GM12878 (cell line): ENCODE data around the gene PPP1R14B. TPM values are rescaled to one million over a fixed set of nuclear protein-coding genes. Genes with fewer than 3 reads are reported as not detected.

Experiments used
- ATAC-seq: fragments of 200-7000 bp; cut with Tn5 transposase; 3 replicates; pipeline ENCODE4 v1.9.1; 2020; ENCODE audit warnings: mild to moderate bottlenecking, moderate library complexity
- BruUV-seq: library from RNA; stranded (reverse); fragments of 400-500 nt; replicated peaks from 2 replicates; lab custom pipeline; 2021; lab: Mats Ljungman, UMichigan
- CTCF ChIA-PET: fragments of 300-600 bp; sonication (Branson Sonifier 250); formaldehyde crosslinking; extraction: SDS; loops from one replicate; lab custom pipeline; 2021; ENCODE audit warnings: inconsistent platforms; lab: Yijun Ruan, JAX
- POLR2A ChIA-PET: fragments of 350-600 bp; formaldehyde crosslinking; extraction: SDS; loops from one replicate; lab custom pipeline; 2021; ENCODE audit warnings: inconsistent platforms; lab: Charles Lee
- RAD21 ChIA-PET: fragments of 300-600 bp; sonication (Branson Sonifier 250); formaldehyde crosslinking; loops from one replicate; lab custom pipeline; 2023; ENCODE audit warnings: antibody characterized with exemption; ENCODE audit not compliant: unreplicated experiment; lab: Charles Lee
- SMC1A ChIA-PET: fragments of 300-600 bp; sonication (Branson Sonifier 250); formaldehyde crosslinking; loops from one replicate; lab custom pipeline; 2023; ENCODE audit not compliant: unreplicated experiment, uncharacterized antibody; lab: Charles Lee
- DNase-seq: peaks from one replicate; pipeline ENCODE4 v3.0.0-alpha.2; 2011; ENCODE audit warnings: low read depth, low spot score
- FAIRE-seq: peaks from 3 replicates; lab custom pipeline; 2011; peaks lifted over from hg19 to GRCh38; lab: Jason Lieb, UNC
- H2AFZ ChIP-seq: 2 replicates; pipeline ENCODE4 v1.6.0; 2011; ENCODE audit warnings: low read depth, low read length, control low read depth; ENCODE audit not compliant: control insufficient read depth
- H3K27ac ChIP-seq: 2 replicates; pipeline ENCODE4 v1.5.1; 2011; ENCODE audit warnings: control low read depth; ENCODE audit not compliant: control insufficient read depth, insufficient read depth
- H3K27me3 ChIP-seq, 2 experiments: replicated peaks in 1 of 2; 2 replicates each; pipeline versions ENCODE4 v1.6.0 to v1.6.1; 2011; ENCODE audit warnings: low read length in 1 of 2; ENCODE audit not compliant: control insufficient read depth in 2 of 2, insufficient read depth in 2 of 2
- H3K36me3 ChIP-seq, 2 experiments: 2 replicates each; pipeline ENCODE4 v1.5.1; 2011; ENCODE audit warnings: low read length in 1 of 2; ENCODE audit not compliant: control insufficient read depth in 2 of 2, insufficient read depth in 2 of 2
- H3K4me1 ChIP-seq: 2 replicates; pipeline ENCODE4 v1.6.1; 2011; ENCODE audit warnings: mild to moderate bottlenecking, low read length, moderate library complexity, mixed read lengths; ENCODE audit not compliant: control insufficient read depth, insufficient read depth
- H3K4me2 ChIP-seq: 2 replicates; pipeline ENCODE4 v1.6.0; 2011; ENCODE audit warnings: control low read depth; ENCODE audit not compliant: control insufficient read depth, insufficient read depth
- H3K4me3 ChIP-seq: fragments of 200-600 bp; sonication (generic); 2 replicates; pipeline ENCODE4 v1.5.1; 2016
- H3K79me2 ChIP-seq: 2 replicates; pipeline ENCODE4 v1.6.0; 2011; ENCODE audit warnings: low read length; ENCODE audit not compliant: control insufficient read depth, insufficient read depth
- H3K9ac ChIP-seq: 2 replicates; pipeline ENCODE4 v1.8.0; 2011; ENCODE audit warnings: low read length, control low read depth, mixed read lengths; ENCODE audit not compliant: control insufficient read depth, insufficient read depth
- H3K9me3 ChIP-seq: replicated peaks from 3 replicates; pipeline ENCODE4 v1.5.1; 2011; ENCODE audit warnings: mild to moderate bottlenecking, low read length; ENCODE audit not compliant: control insufficient read depth, insufficient read depth
- H4K20me1 ChIP-seq: 2 replicates; pipeline ENCODE4 v1.6.0; 2011; ENCODE audit not compliant: control insufficient read depth, insufficient read depth
- HDGF ChIP-seq: fragments of 450-650 bp; IDR thresholded peaks from 2 replicates; pipeline ENCODE4 v1.6.1; 2016; ENCODE audit warnings: antibody characterized with exemption
- POLR2A ChIP-seq: IDR thresholded peaks from 2 replicates; pipeline ENCODE4 v1.6.1; 2011; ENCODE audit warnings: low read depth, mild to moderate bottlenecking, low read length
- WGBS: methylation state at CpG from one replicate; pipeline ENCODE4 v1.1.6; 2016; ENCODE audit warnings: low lambda C conversion rate; ENCODE audit not compliant: insufficient replicate concordance, insufficient coverage; ENCODE audit errors: missing lambda C conversion rate; 5-methylcytosine and 5-hydroxymethylcytosine counted together
- in situ Hi-C: fragments of 300-500 bp; cut with MboI; formaldehyde crosslinking; loops from 9 replicates; pipeline ENCODE4 v1.14.3; 2018; ENCODE audit warnings: mixed read lengths
- intact Hi-C: fragments of 100-400 bp; cut with micrococcal nuclease; formaldehyde crosslinking; loops from one replicate; pipeline ENCODE4 v1.14.2; 2022; ENCODE audit not compliant: unreplicated experiment
- polyA plus RNA-seq, 11 experiments: library from polyadenylated mRNA; depleted of rRNA in 4 of 11; unstranded in 6 of 11; stranded (reverse) in 5 of 11; fragments of >200 nt; fragmentation: Nextera tagmentation in 4 of 11; fragmentation: Illumina TruSeq in 1 of 11; extraction: Ambion mirVana in 4 of 11; extraction: Trizol in 1 of 11; gene quantifications; 1 replicate in 1 of 11; 2 replicates in 10 of 11; pipeline versions ENCODE4 v1.2.1 to v1.2.3, GENCODE V29; 2011 to 2016; ENCODE audit warnings: inconsistent platforms in 2 of 11, missing spikeins in 2 of 11, low read depth in 1 of 11
- total RNA-seq, 4 experiments: library from RNA; depleted of rRNA in 3 of 4; stranded (reverse); fragments of >200 nt in 3 of 4; fragmentation: Illumina TruSeq in 1 of 4; extraction: Trizol in 1 of 4; gene quantifications; 2 replicates each; pipeline versions ENCODE4 v1.2.1 to v1.2.3, GENCODE V29; 2013 to 2021
- TF ChIP-seq, protein P1 (sequence below): IDR thresholded peaks from 2 replicates; pipeline ENCODE4 v1.6.1; 2011; ENCODE audit warnings: borderline replicate concordance, low read depth, mild to moderate bottlenecking, moderate library complexity, mixed read lengths, low read length; ENCODE audit not compliant: insufficient read depth; ENCODE audit errors: extremely low read length

PPP1R14B gene
- total and polyA plus RNA-seq, 10 of the 15 experiments (the other 5 are each of a cell fraction or from before 2014, with no cell fraction given) = 8.4 to 283 (median 124) TPM

DNA sequence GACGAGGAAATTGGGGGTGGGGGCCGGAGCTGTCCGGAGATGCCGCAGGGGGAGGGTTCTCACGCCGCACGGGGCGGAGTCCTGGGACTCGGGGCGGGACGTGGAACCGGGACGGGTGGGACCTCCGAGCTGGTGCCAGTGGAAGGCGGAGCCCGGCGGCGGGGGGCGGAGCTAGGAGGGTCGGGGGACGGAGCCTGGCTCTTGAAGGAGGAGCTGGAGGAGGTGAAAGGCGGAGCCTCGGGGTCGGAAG, 5.6 kb downstream of the PPP1R14B start:
- DNase-seq (peak; percentile 91), FAIRE-seq (no peak), ATAC-seq (peak; percentile 83)
- no peaks in the 10 kb centered on the region for H4K20me1 ChIP-seq
- TF ChIP-seq POLR2A (peak; percentile 65; the same call in 1 of the 2 replicates), HDGF (peak; percentile 100)
- TF ChIP-seq, protein P1, sequence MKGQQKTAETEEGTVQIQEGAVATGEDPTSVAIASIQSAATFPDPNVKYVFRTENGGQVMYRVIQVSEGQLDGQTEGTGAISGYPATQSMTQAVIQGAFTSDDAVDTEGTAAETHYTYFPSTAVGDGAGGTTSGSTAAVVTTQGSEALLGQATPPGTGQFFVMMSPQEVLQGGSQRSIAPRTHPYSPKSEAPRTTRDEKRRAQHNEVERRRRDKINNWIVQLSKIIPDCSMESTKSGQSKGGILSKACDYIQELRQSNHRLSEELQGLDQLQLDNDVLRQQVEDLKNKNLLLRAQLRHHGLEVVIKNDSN = no peak
- RAD21 ChIA-PET = interaction anchor here (0.7 to 8.6 kb wide), 11 partner anchors 9 to 76 kb away, joined by 3 to 104 read pairs (median 5); partner anchors contain the start of genes CATSPERZ, FERMT3, NUDT22 and PLCB3
- 0 out of 2 replicates have a peak overlapping the region, but pooled peaks have one; percentile 90 for H3K4me2 ChIP-seq
- no peaks in the 10 kb centered on the region for H3K27me3 ChIP-seq
- SMC1A ChIA-PET = interaction anchor here (0.9 to 5.0 kb wide), 3 partner anchors 15 to 63 kb away, joined by 3 to 40 read pairs (median 6); partner anchors contain the start of genes FERMT3, NUDT22 and TRPT1
- in situ Hi-C loops = loop anchor here (25.0 kb wide), 1 partner anchor 1621 kb away; the partner anchor contains the start of genes CFL1, EFEMP2 and MUS81
- intact Hi-C loops = loop anchor here (2.0 kb wide), 2 partner anchors 36 to 64 kb away; partner anchors contain the start of gene ESRRA
- no TSS peak for BruUV-seq
- WGBS = 0% methylated on average over 11 of the region's 24 CpGs
- H3K4me1 ChIP-seq = peaks cover 37% of the 10 kb centered on the region
- peaks cover 0 to 15% of the 10 kb centered on the region in 2 experiments; a peak in 2 of 4 replicates for H3K36me3 ChIP-seq
- H3K79me2 ChIP-seq = peaks cover 35% of the 10 kb centered on the region
- POLR2A ChIA-PET = interaction anchor here (0.5 to 7.4 kb wide), 22 partner anchors 9 to 1569 kb away, joined by 3 to 77 read pairs (median 4); partner anchors contain the start of genes BAD, CATSPERZ, DNAJC4 and ESRRA
- peak overlapping the region; percentile 82 for H2AFZ ChIP-seq
- CTCF ChIA-PET = interaction anchor here (0.6 to 6.2 kb wide), 11 partner anchors 10 to 77 kb away, joined by 3 to 31 read pairs (median 4); partner anchors contain the start of genes NUDT22, PLCB3, PRDX5 and TRMT112
- H3K27ac ChIP-seq = peak overlapping the region; percentile 92
- H3K4me3 ChIP-seq = peak overlapping the region; percentile 59
- H3K9ac ChIP-seq = peak overlapping the region; percentile 87
- H3K9me3 ChIP-seq = no peaks in the 10 kb centered on the region
